HCEC 1CT (cell line): ENCODE results near the gene HTRA1.

Experiments used
- DNase-seq: peaks from one replicate; pipeline ENCODE4 v3.0.0-alpha.2; 2017

The HTRA1 gene

DNA sequence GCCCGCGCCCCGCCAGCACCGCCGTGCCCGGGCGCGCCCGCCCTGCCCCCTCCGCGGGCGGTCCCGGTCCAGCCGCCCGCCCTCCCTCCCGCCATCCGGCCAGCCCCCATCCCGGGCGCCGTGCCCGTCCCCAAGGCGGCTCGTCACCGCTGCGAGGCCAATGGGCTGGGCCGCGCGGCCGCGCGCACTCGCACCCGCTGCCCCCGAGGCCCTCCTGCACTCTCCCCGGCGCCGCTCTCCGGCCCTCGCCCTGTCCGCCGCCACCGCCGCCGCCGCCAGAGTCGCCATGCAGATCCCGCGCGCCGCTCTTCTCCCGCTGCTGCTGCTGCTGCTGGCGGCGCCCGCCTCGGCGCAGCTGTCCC lies at the start of gene HTRA1:
HTRA1 (plus strand) TSS at position 187 of the 362 bp plus-strand sequence; CDS start at position 287, 100 bp downstream.
- peak; percentile 60 for DNase-seq

DNA sequence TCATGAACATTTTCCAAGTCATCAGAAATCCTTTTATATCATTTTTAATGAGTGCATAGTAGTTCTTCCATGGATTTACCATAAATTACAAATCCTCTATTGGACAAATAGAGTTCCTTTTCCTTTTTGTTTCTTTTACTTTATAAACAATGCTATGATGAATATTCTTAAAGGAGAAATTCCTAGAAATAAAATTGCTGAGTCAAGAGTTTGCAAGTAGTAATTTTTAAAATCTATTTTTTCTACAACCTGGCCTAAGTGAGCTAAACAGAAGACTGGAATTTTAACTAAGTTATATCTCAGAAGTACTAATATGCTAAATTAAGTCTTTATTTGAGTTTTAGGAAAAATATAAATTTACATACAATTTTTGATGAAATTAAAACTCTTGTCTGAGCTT lies 48.0 kb upstream of the HTRA1 start:
- no peak for DNase-seq

DNA sequence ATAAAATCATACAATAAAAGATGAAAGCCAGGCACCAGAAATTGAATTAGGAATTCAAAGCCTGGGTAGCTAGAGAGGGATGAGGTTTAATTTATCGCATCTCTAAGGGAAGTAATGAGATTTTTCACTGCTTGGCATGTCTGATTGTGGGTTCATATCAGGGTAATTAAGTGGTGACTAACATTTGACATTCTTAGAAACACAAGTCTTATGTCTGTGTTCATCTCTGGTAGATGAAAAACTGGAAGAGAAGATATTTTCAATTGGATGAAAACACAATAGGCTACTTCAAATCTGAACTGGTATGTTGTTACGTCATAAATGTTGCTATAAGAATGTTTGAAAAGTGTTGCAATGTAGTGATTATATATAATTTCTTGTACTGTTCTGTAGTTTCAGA lies 43.7 kb upstream of the HTRA1 start:
- no peak for DNase-seq

GRCh38 chr10:122419016-122419415 lies 42.3 kb upstream of the HTRA1 start:
- peak; percentile 32 for DNase-seq

GRCh38 chr10:122419876-122420623 lies 41.3 kb upstream of the HTRA1 start:
- DNase-seq = peak; percentile 77

GRCh38 chr10:122420624-122421007 lies 40.7 kb upstream of the HTRA1 start:
- DNase-seq = no peak

GRCh38 chr10:122421054-122421625 lies 40.2 kb upstream of the HTRA1 start:
- DNase-seq = no peak

DNA sequence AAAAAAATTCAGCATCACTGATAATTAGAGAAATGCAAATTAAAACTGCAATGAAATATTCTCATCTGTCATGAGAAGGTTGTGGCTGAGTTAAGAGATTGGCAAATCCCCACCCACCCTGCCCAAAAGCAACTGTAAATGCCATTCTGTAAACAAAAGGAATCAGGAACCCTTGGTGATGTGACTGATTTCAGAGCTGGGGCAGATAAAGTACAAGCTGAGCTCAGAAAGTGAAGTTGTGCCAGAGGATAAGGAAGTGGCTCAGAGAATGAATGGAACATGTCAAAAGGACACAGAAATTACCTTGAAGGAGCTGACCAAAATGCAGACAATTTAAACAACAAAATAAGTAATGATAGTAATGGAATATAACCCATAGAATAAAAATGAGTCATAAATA lies 39.6 kb upstream of the HTRA1 start:
- DNase-seq = no peak

- no peak for DNase-seq
Observed at GRCh38 chr10:122422266-122422989, 38.9 kb upstream of the HTRA1 start.

DNA sequence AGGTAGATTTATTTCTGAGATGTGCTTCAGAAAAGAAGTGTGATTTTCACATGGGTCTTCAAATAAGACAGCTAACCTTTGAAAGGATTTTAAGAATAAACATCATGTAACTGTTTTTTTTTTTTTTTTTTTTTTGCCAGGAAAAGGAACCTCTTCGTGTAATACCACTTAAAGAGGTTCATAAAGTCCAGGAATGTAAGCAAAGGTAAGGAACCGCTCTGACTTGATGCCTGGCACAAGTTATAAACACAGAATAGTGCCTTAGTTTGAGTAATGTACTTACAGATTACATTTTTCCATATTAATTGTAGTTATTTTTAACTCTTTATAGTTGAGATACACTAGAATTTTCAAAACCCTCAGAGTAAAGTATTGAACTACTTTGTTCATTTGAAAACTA lies 37.3 kb upstream of the HTRA1 start:
- DNase-seq = no peak

- no peak for DNase-seq
Observed at GRCh38 chr10:122426829-122427228, 34.5 kb upstream of the HTRA1 start.

- DNase-seq = no peak
Observed at GRCh38 chr10:122427280-122427679, 34.1 kb upstream of the HTRA1 start.

GRCh38 chr10:122435212-122435827 lies 26.0 kb upstream of the HTRA1 start:
- peak; percentile 55 for DNase-seq

DNA sequence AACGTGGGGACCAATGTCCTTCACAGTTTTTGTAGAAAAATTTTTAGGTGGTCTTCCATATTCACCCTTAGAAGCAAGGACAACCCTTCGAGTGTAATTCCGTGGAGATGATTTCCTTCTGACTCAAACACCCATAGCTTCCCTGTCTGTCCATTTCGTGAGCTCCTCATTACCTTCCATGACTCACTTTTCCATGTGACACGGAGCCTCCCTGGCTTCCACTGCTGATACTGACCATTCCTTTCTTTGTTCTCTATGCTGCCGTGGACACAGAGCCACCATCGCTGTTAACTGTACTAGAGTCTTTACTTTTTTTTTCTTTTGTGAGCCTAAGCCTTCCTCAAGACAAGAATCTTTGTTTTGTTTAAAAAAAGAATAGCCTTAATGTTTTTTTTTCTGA lies 19.4 kb upstream of the HTRA1 start:
- peak; percentile 62 for DNase-seq

- no peak for DNase-seq
Observed at GRCh38 chr10:122445469-122445868, 15.9 kb upstream of the HTRA1 start.

DNA sequence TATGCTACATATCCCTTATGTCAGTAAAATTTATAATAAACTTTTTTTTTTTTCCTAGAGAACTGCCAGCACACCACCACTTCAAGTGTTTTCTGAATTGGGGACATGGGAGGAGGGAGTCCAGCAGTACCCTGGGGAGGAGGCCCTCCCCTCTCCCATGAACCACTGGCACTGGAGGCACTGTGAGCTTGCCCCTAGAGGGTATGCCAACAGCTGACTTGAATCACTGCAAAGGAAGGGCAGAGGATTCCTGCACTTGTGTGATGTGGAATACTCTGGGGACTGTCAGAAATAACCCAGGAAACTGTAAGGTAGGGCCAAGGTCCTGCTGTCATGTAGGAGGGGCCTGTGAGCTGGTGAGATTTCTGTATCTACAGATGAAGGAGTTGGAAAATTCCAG lies 15.4 kb upstream of the HTRA1 start:
- DNase-seq = no peak

- DNase-seq = peak; percentile 6
Observed at GRCh38 chr10:122446668-122447423, 14.5 kb upstream of the HTRA1 start.

DNA sequence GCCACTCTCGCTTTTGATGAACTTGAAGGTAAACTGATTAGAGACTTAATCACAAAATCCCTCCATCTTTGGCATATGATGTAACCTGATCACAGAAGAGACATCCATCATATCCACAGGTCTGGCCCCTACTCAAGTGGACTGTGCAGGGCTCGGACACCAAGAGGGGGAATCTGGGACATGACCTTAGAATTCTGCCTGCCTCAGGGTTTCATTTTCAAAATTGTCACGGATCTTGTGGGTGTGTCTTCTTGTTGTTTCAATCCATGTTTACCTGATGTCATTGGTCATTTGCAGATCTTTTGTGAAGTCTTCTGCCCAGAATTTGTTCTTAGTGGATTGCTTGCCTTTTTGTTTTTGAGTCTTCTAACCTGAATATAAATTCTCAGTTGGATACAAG lies 12.8 kb upstream of the HTRA1 start:
- no peak for DNase-seq

DNA sequence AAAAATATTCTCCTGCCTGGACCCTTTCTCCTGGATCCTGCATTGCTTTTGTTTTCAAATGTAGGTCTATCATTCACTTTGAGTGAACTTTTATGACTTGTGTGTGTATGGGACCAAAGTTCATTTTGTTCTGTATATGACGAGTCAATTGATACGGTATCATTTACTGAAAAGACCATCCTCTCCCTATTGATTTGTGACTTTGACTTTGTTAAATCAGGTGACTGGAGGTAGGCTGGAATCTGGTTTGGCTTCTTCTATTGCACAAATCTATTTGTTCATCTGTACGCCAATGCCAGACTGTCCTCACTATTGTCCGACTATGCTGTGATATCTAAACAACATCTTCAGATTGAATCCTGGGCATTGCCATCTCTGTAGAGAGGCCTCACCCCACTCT lies 12.2 kb upstream of the HTRA1 start:
- no peak for DNase-seq

GRCh38 chr10:122450353-122450990 lies 10.9 kb upstream of the HTRA1 start:
- DNase-seq = no peak

DNA sequence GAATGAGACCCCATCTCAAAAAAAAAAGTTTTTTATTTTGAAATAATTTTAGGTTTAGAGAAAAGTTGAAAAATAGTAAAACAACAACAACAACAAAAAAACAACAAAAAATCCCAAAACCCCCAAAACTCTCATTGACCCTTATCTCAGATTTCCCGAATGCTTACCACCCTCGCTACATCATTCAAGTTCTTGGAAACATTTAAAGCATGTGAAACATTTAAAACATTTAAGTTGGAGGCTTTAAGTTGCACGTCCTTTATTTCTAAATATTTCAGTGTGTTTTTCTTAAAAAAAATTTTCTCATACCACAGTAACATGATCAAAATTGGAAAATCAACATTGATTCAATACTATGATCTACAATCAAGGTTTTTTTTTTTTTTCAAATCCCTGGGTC lies 7.3 kb upstream of the HTRA1 start:
- no peak for DNase-seq

DNA sequence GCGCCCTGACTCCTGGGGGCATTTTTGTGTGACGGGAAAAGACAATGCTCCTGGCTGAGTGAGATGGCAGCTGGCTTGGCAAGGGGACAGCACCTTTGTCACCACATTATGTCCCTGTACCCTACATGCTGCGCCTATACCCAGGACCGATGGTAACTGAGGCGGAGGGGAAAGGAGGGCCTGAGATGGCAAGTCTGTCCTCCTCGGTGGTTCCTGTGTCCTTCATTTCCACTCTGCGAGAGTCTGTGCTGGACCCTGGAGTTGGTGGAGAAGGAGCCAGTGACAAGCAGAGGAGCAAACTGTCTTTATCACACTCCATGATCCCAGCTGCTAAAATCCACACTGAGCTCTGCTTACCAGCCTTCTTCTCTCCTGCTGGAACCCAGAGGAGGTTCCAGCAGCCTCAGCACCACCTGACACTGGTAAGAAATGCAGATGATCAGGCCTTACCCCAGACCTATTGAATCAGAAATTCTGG lies 6.7 kb upstream of the HTRA1 start, which contains the start of gene ARMS2:
ARMS2 (plus strand) TSS at position 51 of the 478 bp plus-strand sequence; CDS start at position 126, 75 bp downstream.
- DNase-seq = no peak
